GM12891 (cell line): Measurements from ENCODE around the gene FAM3D.

Source experiments
- PAX5 ChIP-seq: IDR thresholded peaks from 2 replicates; pipeline ENCODE4 v1.6.1; 2011; ENCODE audit warnings: low read length, moderate library complexity, mild to moderate bottlenecking; ENCODE audit not compliant: insufficient read depth, severe bottlenecking
- POLR2A ChIP-seq: IDR thresholded peaks from 2 replicates; pipeline ENCODE4 v1.6.1; 2011; ENCODE audit warnings: low read depth, low read length, control low read depth
- POLR2AphosphoS5 ChIP-seq: IDR thresholded peaks from 2 replicates; pipeline ENCODE4 v1.6.1; 2011; ENCODE audit warnings: low read depth, low read length, control low read depth
- POU2F2 ChIP-seq: IDR thresholded peaks from 2 replicates; pipeline ENCODE4 v1.6.1; 2011; ENCODE audit warnings: low read depth, mild to moderate bottlenecking, control low read depth, low read length, moderate library complexity
- SPI1 ChIP-seq: IDR thresholded peaks from 2 replicates; pipeline ENCODE4 v1.6.1; 2011; ENCODE audit warnings: low read depth, low read length, control low read depth
- TAF1 ChIP-seq: IDR thresholded peaks from 2 replicates; pipeline ENCODE4 v1.6.1; 2011; ENCODE audit warnings: low read depth, low read length, control low read depth

- TF ChIP-seq POLR2A (no peak), TAF1 (no peak), SPI1 (no peak), POU2F2 (no peak), POLR2AphosphoS5 (no peak), PAX5 (no peak)
These were observed 23.9 kb upstream of the FAM3D start for GRCh38 chr3:58690490-58690889.
